Astrocyte of the spinal cord (primary cell): ENCODE results near the gene COPS3.

Experiments
- DNase-seq: peaks from one replicate; pipeline ENCODE4 v3.0.0; 2011; ENCODE audit warnings: low read depth, low spot score
- H3K4me3 ChIP-seq: 2 replicates; pipeline ENCODE4 v1.5.1; 2011; ENCODE audit warnings: low read depth, mild to moderate bottlenecking, low read length, moderate library complexity
- CTCF ChIP-seq: IDR thresholded peaks from 2 replicates; pipeline ENCODE4 v1.5.1; 2012; ENCODE audit warnings: low read depth, mild to moderate bottlenecking, low read length, inconsistent platforms
- in situ Hi-C: cut with HindIII; loops from 2 replicates; pipeline ENCODE4 v1.10.0; 2017; ENCODE audit warnings: low sequenced_read_pairs

Gene COPS3

GRCh38 chr17:17280613-17281549 lies at the start of gene COPS3:
TSS of gene COPS3 (minus strand) at chr17:17281246. CDS start at chr17:17281186, 60 bp downstream.
- in situ Hi-C loops: no loop called here
- H3K4me3 ChIP-seq: peak within 1 kb of the TSS; percentile 95
- peak; percentile 97 for DNase-seq
- no peak for TF ChIP-seq CTCF

GRCh38 chr17:17328251-17328650 lies 47.2 kb upstream of the COPS3 start:
- no peak for DNase-seq
- in situ Hi-C loops: no loop called here
- no peak for TF ChIP-seq CTCF
- H3K4me3 ChIP-seq: no peak overlapping the region

- DNase-seq: no peak
- TF ChIP-seq CTCF: no peak
- H3K4me3 ChIP-seq: no peak overlapping the region
- in situ Hi-C loops: no loop called here
Measured at GRCh38 chr17:17326275-17326875, 45.3 kb upstream of the COPS3 start.

GRCh38 chr17:17325816-17326215 lies 44.8 kb upstream of the COPS3 start:
- no peak for DNase-seq
- no peak overlapping the region for H3K4me3 ChIP-seq
- in situ Hi-C loops: no loop called here
- TF ChIP-seq CTCF: no peak

GRCh38 chr17:17325228-17325627 lies 44.2 kb upstream of the COPS3 start:
- in situ Hi-C loops: no loop called here
- H3K4me3 ChIP-seq: no peak overlapping the region
- TF ChIP-seq CTCF: no peak
- DNase-seq: no peak

GRCh38 chr17:17324616-17325015 lies 43.6 kb upstream of the COPS3 start:
- no peak for DNase-seq
- TF ChIP-seq CTCF: no peak
- in situ Hi-C loops: no loop called here
- no peak overlapping the region for H3K4me3 ChIP-seq
